OCI-M1 (cell line): ENCODE results near the gene FGF21.
"Not testable (repeated sequence)": the region's sequence is repeated elsewhere in the genome, so short reads cannot be mapped to it uniquely, and the experiment has no call there.

Experiments
- DNase-seq: peaks from one replicate; lab custom pipeline; 2025; lab: John Stamatoyannopoulos, UW

The FGF21 gene

DNA sequence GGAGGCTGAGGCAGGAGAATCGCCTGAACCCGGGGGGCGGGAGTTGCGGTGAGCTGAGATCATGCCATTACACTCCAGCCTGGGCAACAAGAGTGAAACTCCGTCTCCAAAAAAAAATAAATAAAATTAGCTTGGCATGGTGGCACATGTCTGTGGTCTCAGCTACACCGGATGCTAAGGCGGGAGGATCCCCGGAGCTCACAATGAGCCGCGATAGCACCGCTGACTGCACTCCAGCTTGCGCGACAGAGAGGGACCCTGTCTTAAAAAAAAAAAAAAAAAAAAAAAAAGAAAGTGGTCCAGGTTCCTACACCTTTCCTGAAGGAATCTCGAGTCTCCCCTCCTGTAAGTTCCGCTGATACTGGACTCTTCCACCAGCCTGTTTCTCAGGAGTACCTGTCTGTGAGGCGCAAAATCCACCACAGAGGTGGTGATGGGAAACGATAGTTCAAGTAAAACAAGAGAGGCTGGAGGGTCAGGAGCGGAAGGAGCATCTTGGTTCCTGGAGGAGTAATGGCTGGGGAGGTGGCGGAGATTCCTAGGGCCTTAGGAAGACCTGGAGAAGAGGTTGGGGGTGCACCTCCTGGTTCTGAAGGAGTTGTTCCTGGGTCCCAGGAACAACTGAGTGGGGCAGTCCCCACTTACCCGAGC lies 3.4 kb upstream of the FGF21 start:
- no peak for DNase-seq

DNA sequence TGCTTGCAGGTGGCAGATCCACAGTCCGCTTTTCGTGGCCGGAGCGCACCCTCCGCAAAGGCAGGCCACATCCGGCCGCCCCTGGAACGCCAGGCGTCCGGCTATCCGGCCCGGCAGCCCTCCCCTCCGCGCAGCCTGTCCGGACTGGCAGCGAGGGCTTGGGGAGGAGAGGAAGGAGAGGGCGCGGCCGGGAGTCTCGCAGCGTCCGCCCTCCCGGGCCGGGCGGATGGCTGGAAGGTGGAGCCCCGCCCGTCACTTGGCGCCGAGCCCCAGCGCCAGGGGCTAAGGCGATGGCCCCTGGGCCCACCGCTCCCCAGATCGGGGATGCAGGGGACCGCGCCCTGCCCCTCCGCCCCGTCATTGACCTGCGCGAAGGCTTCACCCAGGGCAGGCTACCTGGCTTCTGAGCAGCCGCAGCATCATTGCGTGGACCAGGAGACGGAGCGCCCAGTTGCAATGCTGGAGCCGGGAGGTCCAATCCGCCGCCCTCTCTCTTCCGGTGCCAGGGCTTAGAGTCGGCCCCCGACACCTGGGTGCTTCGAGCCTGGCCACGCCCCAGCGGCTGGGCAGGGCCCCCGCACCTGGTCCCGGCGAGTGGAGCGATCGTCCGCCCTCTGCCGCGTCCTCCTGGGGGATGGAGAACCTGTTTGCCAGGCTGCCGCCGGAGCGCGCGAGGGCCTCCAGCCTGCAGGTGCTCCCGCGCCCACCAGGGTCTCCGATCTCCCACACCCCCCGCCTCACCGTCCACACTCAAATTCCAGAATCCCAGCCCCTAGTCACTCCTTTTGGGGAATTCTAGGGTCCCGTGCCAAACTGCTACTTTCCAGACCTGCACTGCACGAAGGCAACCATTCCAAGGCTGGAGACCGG lies 2.6 kb upstream of the FGF21 start, which contains the start of gene FUT1:
Gene FUT1 (minus strand): TSS at position 146 of the 870 bp plus-strand sequence. CDS start 1,360 bp downstream, outside the sequence.
- no peak for DNase-seq

DNA sequence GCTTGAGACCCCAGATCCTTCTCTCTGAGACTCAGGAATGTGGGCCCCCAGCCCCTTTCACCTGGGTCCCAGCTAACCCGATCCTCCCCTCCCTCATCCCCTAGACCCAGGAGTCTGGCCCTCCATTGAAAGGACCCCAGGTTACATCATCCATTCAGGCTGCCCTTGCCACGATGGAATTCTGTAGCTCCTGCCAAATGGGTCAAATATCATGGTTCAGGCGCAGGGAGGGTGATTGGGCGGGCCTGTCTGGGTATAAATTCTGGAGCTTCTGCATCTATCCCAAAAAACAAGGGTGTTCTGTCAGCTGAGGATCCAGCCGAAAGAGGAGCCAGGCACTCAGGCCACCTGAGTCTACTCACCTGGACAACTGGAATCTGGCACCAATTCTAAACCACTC lies 463 bp downstream of the FGF21 start:
- no peak for DNase-seq

DNA sequence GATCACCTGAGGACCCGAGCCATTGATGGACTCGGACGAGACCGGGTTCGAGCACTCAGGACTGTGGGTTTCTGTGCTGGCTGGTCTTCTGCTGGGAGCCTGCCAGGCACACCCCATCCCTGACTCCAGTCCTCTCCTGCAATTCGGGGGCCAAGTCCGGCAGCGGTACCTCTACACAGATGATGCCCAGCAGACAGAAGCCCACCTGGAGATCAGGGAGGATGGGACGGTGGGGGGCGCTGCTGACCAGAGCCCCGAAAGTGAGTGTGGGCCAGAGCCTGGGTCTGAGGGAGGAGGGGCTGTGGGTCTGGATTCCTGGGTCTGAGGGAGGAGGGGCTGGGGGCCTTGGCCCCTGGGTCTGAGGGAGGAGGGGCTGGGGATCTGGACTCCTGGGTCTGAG lies 888 bp downstream of the FGF21 start:
- no peak for DNase-seq

DNA sequence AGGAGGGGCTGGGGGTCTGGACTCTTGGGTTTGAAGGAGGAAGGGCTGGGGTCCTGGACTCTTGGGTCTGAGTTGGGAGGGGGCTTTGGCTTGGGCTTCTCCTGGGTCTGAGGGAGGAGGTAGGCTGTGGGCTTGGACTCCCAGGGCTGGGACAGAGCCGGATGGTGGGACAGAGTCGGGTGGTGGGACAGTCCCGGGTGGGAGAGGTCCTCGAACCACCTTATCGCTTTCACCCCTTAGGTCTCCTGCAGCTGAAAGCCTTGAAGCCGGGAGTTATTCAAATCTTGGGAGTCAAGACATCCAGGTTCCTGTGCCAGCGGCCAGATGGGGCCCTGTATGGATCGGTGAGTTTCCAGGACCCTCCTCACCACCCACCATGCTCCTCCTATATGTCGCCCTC lies 1.4 kb downstream of the FGF21 start:
- no peak for DNase-seq

DNA sequence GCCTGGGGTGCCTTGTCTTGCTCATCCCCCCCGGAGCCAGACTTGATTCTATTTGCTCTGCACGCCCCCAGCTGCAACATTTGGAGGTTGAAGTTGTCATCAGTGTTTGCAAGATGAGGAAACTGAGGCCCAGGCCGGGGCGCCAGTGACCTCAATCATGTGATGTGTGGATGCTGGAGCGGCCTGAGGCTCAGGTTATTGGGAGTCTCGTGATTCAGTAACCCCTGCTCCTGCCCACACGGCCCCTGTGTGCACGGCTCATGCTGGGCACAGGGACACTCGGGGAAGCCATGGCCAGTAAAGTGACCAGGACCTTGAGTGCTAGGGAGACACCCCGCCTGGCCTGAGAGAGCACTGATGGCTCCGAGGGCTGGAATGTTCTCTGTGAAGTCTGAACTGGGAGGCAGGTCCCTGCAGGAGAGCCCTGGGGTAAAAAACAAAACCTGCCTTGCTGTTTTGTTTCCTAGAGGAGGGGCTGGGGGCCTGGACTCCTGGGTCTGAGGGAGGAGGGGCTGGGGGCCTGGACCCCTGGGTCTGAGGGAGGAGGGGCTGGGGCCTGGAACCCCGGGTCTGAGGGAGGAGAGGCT lies 1.9 kb downstream of the FGF21 start:
- no peak for DNase-seq

DNA sequence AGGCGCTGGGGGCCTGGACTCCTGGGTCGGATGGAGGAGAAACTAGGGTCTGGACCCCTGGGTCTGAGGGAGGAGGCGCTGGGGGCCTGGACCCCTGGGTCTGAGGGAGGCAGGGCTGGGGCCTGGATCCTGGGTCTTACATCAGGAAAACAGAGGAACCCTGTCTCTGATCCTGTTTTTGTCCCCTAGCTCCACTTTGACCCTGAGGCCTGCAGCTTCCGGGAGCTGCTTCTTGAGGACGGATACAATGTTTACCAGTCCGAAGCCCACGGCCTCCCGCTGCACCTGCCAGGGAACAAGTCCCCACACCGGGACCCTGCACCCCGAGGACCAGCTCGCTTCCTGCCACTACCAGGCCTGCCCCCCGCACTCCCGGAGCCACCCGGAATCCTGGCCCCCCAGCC lies 2.4 kb downstream of the FGF21 start:
- DNase-seq: no peak

DNA sequence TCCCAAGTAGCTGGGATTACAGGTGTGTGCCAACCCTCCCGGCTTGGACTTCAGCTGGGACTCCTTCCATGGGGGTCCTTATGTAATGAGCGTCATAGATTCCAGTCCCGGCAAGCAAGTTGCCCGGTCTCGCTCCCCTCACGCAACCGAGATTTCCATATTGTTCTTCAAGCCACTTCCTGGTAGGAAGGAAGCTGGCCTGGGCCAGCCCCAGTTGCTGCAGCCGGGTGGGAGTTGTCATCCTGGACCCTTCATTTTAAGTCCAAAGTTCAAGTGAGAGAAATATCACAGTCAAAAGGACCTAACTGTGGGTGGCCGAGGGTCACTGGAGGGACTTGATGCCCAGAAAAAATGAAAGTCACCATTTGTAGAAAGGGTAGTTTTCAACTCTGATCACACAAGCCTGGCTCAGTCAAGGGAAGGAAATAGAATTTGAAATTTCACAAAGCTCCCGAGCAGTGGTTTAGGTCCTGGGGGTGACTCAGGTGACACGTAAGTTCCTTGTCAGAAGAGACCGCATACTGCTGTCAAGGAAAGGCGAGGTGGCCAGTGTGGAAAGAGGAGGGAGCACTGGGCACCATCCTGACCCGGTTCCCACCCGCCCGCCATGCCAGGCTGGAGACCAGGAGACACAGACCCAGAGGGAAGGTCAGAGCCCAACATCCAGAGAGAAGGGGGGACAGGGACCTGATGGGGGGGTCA lies 5.3 kb downstream of the FGF21 start:
- no peak for DNase-seq

DNA sequence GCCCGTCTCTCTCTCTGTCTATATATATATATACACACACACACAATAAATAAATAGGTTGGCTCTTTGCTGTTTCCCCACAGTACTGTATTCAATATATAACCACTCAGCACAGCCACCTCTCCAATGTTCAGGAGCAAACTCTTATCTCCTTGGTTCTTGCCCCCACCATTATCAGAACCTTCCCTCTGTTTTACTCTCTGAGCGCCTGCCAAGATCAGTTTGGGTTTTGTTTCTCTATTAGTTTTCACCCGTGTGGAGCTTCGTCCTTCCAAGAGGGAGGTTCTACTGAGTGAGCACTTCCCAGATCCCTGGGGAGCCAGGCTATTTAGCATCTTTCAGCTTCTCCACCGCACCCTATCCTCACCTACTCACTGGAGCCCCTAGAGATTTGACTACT lies 10.5 kb downstream of the FGF21 start:
- peak; percentile 52 for DNase-seq

DNA sequence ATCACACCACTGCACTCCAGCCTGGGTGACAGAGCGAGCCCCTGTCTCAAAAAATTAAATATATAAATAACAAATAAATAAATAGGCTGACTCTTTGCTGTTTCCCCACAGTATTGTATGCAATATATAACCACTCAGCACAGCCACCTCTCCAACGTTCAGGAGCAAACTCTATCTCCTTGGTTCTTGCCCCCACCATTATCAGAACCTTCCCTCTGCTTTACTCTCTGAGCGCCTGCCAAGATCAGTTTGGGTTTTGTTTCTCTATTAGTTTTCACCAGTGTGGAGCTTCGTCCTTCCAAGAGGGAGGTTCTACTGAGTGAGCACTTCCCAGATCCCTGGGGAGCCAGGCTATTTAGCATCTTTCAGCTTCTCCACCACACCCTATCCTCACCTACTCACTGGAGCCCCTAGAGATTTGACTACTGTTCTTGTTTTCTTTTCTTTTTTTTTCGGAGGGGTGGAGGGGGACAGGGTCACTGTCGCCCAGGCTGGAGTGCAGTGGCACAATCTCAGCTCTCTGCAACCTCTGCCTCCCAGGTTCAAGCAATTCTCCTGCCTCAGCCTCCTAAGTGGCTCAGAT lies 12.9 kb downstream of the FGF21 start:
- not testable (repeated sequence) for DNase-seq

DNA sequence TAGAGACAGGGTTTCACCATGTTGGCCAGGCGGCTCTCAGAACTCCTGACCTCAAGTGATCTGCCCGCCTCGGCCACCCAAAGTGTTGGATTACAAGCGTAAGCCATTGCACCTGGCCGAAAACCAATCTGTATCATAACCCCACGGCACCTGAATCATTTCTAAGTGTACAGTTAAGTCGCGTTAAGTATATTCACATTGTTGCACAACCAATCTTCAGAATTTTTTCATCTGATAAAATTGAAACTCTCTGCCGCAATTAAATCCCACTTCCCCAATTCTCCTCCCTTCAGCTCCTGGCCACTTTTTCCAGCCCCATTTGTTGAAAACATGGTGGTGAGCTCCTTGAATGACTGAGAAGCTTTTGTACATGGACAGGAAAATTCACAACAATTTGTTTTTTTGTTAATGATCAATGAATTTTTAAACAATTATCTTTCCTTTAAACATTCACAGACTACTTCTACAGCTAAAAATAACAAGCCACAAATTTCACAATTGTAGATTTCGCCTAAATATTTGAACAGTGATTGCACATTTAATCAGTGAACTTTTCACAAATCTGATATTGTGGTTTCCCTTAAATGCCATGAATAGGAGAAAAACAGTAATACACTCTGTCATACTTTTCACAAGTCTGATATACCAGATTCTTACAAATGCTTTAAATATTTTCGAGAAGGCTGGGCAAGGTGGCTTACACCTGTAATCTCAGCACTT lies 13.8 kb downstream of the FGF21 start:
- peak; percentile 79 for DNase-seq

DNA sequence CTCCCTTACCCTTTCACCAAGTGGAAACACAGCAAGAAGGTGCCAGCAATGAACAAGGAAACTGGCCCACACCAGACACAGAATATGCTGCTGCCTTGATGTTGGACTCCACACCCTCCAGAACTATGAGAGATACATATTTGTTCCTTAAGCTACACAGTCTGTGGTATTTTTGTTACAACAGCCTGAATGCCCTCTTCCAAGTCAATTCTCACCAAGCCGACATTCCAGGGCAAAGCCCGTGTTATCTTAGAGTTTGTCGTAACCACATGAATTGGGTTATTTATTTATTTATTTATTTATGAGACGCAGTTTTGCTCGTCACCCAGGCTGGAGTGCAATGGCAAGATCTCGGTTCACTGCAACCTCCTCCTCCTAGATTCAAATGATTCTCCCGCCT lies 14.9 kb downstream of the FGF21 start:
- no peak for DNase-seq

DNA sequence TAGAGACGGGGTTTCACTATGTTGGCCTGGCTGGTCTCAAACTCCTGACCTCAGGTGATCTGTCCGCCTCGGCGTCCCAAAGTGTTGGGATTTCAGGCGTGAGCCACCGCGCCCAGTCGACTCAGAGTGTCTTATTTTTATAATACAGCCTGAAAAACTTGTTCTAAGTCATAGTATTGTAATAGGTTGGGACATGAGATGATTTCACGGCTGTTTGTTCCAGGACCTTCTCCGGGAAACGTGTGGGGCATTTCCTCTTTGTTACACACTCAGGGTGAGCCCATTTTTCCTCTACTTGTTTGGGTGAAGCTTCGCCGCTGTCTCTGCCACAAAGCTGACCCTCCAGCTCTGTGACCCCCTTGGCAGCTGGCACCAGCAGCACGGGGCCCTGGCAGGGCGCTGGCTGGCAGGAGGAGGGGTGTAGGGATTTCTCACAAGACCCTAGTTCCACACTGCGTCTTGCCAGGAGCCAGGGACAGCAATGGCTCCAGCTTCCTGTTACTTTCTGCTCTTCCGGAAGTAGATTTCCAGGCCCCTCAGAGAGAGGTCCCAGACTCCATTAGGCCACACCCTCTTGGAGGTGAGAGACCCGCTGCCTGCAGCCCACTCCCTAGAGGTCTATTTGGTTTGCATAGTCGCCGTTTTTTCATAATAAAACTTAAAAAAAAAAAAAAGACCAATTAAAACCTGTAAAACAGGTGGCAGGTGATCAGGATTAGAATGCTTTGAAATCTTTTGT lies 15.6 kb downstream of the FGF21 start:
- no peak for DNase-seq

DNA sequence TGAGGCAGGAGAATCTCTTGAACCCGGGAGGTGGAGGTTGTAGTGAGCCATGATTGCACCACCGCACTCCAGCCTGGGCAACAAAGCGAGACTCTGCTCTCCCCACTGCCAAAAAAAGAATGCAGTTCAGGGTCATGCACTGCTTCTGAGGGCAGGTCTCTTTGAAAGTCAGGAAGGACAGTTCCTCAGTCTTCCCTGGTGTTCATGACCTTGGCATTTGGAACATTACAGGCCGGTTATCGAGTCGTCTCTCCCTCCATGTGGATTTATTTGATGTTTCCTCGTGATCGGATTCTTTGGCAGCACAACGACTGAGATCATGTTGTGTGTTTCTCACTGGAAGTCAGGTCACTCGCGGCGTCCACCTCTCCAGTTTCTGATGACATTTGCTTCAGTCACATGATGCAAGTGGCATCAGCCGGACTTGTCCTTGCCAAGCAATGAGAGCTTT lies 17.2 kb downstream of the FGF21 start:
- DNase-seq: no peak

DNA sequence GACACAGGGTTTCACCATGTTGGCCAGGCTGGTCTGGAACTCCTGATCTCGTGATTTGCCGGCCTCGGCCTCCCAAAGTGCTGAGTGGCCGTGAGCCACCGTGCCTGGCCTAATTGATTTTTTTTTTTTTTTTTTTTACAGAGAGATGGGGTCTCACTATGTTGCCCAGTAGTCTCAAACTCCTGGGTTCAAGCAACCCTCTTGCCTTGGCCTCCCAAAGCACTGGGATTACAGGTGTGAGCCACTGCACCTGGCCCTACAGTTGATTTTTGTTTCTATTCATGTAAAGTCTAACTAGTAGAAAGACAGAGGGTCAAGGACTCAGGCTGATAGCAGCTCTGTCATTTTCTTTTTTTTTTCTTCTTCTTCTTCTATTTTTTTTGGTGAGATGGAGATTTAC lies 21.8 kb downstream of the FGF21 start:
- DNase-seq: no peak

DNA sequence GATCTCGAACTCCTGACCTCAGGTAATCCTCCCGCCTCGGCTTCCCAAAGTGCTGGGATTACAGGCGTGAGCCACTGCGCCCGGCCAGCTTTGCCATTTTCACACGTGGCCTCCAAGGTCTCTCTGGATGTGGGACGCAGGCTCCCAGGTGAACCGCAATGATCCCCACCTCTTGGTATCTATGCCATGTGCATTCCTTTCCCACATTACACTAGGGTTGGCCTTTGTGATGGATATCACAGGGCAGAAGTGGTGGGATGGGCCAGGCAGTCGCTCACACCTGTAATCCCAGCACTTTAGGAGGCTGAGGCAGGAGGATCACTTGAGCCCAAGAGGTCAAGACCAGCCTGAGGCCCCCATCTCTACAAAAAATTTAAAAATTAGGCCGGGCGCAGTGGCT lies 22.4 kb downstream of the FGF21 start:
- no peak for DNase-seq

DNA sequence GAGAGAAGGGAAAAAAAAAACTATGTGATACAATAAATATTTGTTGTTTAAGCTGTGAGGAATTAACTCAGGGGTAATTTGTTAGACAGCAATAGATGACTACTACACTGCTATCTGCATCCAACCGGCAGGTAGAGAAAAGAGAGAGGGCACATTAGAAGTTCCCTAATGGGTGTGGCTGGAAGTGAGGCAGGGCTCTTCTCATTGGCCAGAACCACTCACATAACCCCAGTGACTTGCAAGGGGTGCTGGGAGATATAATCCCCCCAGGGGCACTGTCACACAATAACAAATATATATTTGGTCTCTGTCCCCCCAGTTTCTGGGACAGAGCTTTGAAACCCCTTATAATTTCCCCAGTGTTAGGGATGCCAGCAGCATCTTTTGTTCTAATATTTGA lies 24.3 kb downstream of the FGF21 start:
- peak; percentile 23 for DNase-seq

DNA sequence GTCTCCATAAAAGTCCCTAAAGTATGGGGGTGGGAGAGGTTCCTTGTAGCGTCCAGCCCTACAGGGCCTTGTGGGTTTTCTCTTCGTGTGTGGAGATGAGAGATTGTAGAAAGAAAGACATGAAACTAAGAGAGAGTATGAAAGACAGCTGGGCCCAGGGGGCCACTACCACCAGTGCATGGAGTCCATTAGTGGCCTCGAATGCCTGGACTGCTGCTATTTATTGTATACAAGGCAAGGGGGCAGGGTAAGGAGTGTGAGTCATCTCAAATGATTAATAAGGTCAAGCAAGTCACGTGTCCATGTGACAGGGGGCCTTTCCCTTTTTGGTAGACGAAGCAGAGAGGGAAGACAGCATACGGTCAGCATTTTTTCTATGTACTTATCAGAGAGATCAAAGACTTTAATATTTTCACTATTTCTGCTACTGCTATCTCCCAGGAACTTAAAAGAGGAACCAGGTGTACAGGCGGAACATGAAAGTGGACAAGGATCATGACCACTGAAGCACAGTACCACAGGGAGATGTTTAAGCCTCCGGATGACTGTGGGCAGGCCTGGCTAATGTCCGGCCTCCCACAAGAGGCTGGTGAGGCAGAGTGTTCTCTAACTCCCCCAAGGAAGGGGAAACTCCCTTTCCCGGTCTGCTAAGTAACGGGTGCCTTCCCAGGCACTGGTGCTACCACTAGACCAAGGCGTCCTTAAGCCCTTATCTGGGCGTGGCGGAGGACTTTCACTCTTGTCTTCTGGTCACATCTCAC lies 25.5 kb downstream of the FGF21 start:
- peak; percentile 95 for DNase-seq

DNA sequence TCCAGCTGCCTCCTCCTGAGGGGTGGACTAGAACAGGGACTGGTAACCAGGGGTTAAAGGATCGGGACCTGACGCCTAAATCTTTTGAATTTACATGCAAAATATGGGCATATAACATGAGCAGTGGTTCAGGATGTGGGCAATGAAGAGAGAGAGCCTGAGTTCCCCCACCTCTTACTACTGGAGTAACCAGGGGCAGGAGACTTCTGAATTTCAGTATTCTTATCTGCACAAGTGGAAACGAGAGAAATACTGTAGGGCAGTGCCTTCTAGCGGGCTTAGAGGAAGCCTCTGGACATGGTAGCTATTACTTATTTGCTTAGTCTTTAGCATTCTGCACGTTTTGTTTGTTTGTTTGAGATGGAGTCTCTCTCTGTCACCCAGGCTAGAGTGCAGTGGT lies 29.2 kb downstream of the FGF21 start:
- peak; percentile 86 for DNase-seq

DNA sequence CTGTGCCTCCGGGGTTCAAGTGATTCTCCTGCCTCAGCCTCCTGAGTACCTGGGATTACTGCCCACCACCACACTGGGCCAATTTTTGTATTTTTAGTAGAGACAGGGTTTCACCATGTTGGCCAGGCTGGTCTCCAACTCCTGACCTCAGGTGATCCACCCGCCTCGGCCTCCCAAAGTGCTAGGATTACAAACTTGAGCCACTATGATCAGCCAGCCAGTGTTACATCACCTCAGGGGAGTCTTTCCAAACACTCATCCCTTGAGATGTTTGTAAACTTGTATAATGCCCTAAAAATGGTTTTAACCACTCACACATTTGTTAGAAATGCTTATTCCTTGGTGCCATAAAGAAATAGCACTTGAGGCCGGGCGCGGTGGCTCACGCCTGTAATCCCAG lies 31.1 kb downstream of the FGF21 start:
- not testable (repeated sequence) for DNase-seq
